HG02884 (cell line): Measurements from ENCODE around the gene CD163.
"Not testable (repeated sequence)": the region's sequence is repeated elsewhere in the genome, so short reads cannot be mapped to it uniquely, and the experiment has no call there.

ENCODE experiments used
- ATAC-seq: cut with Tn5 transposase; IDR thresholded peaks from one replicate; pipeline ENCODE4 v1.9.1; 2021; ENCODE audit warnings: mild to moderate bottlenecking, moderate library complexity; ENCODE audit not compliant: unreplicated experiment

Gene CD163

DNA sequence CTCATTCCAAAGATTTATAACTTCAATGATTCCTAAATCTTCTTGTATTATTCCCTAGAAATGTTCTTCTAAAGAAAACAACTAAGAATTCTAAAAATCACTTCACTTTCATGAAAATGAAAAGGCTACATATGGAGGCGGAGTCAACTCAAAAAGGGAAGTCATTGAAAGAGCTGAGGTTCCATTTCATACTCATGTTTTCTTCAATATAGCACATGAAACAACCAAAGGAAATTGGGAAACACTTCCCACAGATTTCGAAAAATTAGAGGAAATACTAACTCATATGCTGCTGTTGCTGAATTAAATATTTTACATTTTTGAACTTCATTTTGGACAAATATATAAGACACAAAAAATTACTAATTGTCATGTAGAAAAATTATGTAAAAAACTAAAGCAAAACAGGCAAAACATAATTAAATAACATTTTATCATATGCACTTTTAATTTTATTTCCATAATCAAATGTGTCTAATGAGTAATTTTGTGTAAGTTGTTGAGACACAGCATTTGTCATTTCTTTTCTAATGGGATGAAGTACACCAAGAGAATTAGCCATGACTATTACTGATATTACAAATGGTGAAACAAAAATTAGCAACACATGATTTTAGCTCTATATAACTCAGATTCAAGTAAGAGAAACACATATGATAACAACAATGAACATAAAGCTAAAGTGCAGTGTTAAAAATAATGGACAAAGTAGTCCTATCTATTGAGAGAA, at the start of gene CD163:
Gene CD163 (minus strand): TSS at position 92 of the 730 bp plus-strand sequence. CDS start 87 bp downstream, at position 5.
- no peak for ATAC-seq

DNA sequence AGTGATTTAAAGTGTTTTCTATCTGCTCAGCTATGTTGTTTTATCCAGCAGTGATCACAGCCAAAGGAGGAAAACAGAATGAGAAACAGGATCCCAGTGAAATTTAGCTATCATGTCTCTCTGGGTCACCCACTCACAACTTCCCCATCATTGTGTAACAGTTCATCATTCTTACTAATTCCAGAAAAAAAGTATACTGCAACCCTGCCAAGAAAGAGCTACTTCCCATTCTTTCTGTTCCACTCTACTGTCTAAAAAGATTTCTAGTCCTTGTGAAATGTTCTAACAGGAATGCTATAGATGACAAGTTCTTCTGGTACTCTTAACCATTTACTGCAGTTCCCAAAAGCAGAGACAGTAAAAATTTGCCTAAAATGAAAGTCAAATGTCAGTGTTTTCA, 39.2 kb upstream of the CD163 start:
- no peak for ATAC-seq

DNA sequence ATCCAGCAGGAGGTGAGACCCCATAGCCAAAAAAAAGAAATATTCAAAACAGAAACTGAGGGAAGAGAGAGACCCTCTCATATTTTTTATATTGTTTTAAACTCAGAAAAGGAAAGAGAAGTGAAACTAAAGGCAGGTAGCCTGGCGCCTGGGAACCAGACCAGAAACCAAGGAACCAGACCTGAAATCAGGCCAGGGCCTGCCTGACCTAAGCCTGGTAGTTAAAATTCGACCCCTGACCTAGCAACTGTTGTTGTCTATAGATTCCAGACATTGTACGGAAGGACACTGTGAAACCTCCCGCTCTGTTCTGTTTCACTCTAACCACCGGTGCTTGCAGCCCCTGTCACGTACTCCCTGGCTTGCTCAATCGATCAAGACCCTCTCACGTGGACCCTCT, 38.5 kb upstream of the CD163 start:
- no peak for ATAC-seq

DNA sequence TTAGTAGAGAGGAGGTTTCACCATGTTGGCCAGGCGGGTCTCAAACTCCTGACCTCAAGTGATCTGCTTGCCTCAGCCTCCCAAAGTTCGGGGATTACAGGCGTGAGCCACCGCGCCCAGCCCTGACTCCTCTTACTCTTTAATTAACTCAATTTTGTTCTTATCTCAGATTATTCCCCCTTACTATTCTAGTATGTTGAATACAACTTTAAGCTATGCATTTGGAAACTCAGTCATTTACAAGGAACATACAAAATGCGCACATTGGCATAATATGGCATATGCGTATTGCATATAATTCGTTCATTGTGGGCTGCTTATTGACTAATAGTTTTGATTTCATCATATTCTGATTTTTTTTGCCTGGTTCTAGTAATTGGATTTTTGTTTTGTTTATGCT, 10.8 kb upstream of the CD163 start:
- no peak for ATAC-seq

DNA sequence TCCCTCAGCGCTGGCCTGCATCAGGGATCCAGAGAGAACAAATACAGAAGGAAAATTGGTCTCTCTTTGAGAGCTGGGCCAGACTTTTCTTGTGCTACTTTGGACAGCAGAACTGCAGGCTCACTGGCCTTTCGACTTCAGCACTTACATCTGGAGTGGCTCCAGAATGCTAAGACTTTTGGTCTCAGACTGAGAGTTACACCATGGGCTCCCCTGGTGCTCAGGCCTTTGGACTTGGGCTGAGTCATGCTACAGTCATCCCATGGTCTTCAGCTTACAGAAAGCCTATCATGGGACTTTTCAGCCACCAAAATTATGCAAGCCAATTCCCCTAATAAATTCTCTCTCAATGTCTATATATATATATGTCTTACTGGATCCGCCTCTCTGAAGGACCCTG, 9.0 kb upstream of the CD163 start:
- no peak for ATAC-seq

DNA sequence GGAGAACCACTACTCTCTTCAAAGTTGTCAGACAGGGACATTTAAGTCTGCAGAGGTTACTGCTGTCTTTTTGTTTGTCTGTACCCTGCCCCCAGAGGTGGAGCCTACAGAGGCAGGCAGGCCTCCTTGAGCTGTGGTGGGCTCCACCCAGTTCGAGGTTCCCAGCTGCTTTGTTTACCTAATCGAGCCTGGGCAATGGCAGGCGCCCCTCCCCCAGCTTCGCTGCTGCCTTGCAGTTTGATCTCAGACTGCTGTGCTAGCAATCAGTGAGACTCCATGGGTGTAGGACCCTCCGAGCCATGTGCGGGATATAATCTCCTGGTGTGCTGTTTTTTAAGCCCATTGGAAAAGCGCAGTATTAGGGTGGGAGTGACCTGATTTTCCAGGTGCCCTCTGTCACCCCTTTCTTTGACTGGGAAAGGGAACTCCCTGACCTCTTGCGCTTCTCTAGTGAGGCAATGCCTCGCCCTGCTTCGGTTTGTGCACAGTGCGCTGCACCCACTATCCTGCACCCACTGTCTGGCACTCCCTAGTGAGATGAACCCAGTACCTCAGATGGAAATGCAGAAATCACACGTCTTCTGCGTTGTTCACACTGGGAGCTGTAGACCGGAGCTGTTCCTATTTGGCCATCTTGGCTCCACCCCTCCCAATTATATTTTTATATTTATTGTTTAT, 6.4 kb upstream of the CD163 start:
- ATAC-seq, result not testable (repeated sequence)

DNA sequence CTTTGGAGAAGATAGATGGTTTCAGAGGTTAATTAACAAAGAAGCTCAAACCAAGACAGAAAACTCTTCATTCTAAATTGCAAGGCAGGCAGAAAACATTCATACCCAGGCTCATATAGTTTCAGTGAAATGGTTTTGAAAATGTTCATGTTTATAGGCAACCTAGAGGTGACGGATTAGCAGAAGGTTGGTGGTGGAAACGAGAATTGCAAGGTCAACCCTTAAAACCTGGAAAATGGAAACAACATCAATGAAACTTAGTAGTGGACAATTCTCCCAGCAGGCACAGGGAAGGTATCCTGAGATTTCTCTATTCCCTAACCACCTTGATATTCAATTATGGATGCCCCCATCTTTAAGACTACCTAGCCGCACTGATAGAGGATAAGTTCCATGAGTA, 965 bp downstream of the CD163 start:
- ATAC-seq, result no peak

DNA sequence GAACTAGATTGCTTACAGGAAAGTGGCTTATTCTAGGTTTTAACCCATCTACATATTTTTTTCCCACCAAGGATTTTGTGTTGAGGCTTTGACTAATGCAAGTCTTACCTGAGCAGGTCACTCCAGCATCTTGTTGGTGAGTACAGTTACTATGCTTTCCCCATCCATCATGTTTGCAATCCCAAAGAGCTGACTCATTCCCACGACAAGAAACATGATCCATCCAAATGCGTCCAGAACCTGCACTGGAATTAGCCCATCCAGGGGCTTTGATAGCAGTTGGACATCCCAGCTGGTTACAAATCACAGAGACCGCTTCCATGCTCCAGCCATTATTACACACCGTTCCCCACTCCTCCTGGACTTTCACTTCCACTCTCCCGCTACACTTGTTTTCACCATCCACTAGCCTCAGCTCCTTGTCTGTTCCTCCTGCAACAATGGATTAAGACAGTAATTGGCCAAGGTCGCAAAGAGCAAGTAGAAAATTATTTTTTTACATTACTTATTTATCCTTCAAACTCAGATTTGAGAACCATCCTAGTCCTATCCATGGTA, 2.5 kb downstream of the CD163 start:
- no peak for ATAC-seq

DNA sequence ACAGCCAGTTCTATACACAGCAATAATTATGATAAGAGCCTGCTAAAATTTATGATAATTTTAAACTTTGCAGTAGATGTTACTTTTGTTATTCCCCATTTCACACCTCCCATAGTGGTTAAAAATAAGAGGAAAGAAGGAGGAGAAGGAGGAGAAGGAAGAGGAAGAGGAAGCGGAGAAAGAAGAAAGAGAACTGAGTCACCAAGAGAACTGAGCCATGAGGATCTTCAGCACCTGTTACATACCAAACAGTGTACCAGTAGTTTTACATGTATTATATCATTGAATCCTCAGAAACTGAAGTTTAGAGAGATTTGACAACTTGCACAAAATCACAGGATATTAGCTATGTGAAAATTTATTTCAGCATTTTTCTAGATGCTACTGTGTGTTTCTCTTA, 3.9 kb downstream of the CD163 start:
- ATAC-seq, result no peak

DNA sequence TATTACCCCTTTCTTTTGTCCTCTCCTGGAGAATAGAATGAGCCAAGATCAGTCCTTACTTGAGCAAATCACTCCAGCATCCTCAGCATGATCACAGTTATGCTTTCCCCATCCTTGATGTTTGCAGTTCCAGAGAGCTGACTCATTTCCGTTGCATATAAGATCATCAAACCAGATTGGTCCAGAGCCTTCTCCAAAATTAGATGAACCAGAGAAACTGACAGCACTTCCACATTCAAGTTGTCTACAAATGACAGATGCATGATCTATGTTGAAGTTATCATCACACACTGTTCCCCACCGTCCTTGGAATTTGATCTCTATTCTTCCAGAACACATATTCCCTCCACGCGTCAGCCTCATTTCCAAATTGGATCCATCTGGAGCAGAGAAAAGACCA, 4.8 kb downstream of the CD163 start:
- no peak for ATAC-seq

DNA sequence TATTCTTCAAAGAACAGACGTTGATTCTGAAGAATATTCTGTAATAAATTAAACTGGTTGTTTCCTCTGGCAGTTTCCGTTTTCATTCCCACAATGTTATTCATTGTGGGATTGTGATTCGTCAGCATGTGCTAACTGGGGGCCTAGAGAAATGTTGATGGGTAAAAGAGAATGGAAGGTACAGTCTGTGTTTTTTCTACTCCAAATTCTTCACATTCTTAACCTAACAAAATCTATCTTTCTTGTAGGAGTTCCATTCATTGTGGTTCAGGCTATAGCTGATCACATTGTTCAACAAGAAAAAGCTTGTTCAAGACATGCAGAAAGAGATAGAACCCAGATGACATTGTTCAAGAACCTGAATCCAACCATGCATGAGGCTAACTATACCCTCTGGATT, 5.9 kb downstream of the CD163 start:
- ATAC-seq, result no peak

DNA sequence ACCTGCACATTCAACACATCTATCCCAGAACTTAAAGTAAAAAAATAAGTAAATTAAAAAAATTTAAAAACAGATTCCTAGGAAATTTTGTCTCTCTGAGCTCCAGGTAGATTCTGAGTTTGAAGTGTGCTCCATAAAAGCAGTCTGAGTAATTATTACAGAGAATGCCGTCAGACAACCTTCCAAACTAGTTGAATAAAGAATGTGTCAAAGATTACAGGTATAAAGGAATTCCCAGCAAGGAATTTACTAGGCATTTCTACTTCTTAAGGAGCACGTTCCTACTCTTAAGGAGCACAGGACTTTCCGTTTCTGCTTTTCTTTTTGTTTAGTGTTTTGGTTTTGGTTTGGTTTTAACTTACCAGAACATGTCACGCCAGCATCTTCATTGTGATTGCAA, 7.1 kb downstream of the CD163 start:
- no peak for ATAC-seq

DNA sequence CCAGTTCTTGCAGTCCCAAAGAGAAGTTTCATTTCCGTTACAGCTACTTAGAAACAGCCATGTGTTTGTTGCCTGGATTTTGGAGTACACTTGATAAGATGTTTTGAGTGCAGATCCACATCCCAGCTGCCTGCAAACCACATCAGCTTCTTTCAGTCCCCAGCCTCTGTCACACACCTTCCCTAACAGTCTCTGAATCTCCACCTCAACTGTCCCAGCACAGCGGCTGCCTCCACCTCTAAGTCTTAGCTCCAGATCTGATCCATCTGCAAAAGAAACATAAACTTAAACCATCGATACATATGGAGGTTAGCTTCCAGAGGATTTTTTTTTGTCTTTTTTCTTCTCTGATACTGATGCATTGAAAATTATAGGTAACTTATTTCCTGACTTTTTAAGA, 8.4 kb downstream of the CD163 start:
- no peak for ATAC-seq

DNA sequence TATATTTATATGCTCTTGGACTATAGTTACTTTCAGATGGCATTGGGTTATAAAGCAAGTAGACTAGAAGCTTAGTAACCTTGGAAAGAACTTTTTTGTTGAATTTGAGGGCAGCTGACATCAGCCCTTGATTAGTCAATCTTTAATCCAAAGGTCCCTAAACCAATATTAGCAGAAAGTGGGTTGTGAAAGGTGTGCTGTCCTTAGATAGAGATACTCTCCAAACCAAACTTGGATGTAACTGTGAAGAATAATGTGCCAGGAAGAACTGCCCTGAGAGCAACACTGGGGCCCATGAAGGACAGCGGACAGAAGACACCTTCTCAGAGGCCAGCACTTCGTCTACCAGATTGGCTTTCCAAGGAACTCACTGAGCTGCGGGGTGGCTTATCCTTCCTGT, 10.6 kb downstream of the CD163 start:
- no peak for ATAC-seq

DNA sequence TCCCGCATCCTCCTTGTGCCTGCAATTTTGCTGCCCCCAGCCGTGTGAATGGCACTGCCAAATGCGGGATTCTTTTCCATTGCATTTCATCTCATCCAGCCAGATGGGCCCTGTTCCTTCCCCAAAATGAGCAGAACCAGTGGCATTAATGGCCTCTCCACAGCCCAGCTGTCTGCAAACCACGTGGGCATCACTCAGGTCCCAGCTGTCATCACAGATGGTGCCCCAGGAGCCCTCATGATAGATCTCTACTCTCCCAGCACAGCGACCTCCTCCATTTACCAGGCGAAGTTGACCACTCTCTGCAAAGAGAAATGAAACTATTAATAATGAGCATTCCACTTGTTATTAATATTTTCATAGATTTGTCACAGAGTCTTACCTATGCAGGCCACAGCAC, 17.1 kb downstream of the CD163 start:
- ATAC-seq, result no peak

DNA sequence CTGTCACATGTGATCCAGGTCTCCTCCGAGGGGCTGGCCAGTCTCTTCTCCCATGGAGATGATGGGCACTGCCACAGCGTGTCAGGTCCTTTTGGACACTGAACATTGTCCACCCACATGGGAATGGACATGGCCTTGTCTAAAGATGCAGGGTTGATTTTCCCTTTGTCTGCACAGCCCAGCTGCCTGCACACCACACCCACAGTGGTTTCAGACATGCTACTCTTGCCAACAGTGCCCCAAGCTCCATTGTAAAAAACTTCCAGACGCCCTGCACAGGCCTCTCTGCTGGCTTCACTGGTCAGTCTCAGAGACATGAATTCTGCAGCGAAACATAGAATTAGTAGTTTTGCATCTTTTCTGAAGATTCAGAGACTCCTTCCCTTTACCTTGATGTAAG, 18.5 kb downstream of the CD163 start:
- no peak for ATAC-seq

DNA sequence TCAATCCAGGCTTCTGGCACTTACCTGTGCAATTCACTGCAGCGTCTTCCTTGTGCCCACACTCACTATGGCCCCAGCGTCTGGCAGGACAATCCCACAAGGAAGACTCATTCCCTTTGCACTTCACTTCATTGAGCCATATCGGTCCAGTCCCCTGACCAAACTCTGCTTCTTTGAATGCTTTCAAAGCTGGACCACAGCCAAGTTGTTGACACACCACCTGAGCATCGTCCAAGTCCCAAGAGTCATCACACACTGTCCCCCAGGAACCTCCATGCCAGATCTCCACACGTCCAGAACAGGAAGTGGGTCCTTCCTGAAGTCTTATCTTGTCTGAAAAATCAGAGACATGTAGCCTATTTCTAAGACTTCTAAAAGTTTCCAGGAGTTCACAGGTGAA, 20.2 kb downstream of the CD163 start:
- ATAC-seq, result no peak

DNA sequence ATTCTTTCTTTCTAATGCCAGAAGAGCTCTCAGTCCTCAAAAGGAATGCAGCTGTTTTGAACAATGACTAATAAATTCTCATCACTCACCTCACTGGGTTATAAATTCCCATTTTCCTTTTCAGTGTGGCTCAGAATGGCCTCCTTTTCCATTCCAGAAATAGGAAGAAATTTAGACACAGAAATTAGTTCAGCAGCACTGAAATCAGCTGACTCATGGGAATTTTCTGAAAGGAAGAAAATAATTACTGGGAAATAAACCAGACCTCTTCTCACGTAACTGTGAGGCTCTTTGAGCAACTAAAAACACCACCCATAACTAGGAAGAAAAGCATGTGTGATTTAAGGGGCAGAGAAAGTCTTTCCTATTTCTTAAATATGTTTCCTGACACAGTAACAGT, 23.8 kb downstream of the CD163 start:
- ATAC-seq, result no peak

DNA sequence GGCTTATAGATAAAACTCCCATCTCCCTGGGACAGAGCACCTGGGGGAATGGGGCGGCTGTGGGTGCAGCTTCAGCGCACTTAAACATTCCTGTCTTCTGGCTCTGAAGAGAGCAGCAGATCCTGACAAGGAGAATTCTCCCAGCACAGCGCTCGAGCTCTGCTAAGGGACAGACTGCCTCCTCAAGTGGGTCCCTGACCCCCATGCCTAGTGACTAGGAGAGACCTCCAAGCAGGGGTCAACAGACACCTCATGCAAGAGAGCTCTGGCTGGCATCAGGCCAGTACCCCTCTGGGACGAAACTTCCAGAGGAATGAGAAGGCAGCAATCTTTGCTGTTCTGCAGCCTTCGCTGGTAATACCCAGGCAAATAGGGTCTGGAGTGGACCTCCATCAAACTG, 31.5 kb downstream of the CD163 start:
- ATAC-seq, result no peak

DNA sequence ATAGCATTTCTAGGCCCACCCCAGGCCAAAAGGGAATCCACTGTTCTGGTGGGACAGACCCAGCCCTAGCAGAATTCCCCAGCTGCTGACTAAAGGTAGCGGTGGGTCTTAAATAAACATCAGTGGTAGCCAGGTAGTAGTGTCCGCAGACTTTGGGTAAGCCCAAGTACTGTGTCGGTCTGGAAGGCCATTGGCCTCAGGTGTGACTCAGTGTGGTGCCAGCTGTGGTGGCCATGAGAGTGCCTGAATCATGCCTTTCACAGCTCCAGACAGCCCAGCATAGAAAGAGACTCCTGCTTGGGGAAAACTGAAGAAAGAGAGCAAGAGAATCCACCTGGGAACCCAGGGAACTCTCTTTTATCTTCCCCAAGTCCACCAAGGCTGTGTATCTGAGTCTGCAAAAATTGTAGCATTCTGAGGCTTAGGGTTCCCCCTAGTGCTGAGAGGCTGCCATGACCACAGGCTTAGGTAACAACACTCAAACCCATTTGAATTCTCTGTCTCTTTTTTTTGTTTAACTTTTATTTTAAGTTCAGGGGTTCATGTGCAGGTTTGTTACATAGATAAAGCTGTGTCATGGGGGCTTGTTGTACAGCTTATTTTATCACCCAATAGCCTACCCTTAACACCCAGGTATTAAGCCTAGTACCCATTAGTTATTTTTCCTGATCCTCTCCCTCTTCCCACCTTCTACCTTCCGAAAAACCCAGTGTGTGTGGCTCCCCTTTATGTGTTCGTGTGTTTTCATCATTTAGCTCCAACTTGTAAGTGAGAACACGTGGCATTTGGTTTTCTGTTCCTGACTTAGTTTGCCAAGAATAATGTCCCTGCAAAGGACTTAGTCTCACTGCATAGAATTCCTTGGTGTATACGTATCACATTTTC, 43.0 kb downstream of the CD163 start:
- ATAC-seq, result no peak

DNA sequence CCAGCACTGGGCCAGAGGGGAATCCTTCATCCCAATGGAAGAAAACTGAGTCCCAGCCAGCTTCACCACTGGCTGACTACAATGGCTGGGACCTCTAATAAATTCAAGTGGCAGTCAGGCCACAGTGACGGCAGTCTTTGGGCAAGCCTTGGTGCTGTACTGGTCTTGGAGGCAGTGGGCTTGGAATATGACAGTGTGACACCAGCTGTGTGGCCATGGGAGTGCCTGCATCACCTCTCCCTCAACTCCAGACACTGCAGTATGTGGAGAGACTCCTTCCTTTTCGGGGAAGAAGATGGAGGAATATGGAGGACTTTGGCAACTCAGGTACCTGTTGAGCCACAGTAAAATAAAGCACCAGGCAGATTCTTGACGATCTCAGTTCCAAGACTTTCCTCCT, 43.6 kb downstream of the CD163 start:
- ATAC-seq, result no peak
